HEK293 (cell line): ENCODE measurements around the gene SMPD3.

ENCODE experiments used
- CTCF ChIP-seq: fragments of 450-650 bp; formaldehyde crosslinking; IDR thresholded peaks from 2 replicates; pipeline ENCODE4 v1.5.1; 2016; ENCODE audit warnings: missing biosample characterization, missing genetic modification characterization
- GLI2 ChIP-seq: fragments of 450-650 bp; formaldehyde crosslinking; IDR thresholded peaks from 2 replicates; pipeline ENCODE4; 2017; ENCODE audit warnings: missing biosample characterization, missing genetic modification characterization, low read depth, borderline replicate concordance
- PBX3 ChIP-seq: sonication (generic); formaldehyde crosslinking; IDR thresholded peaks from 2 replicates; pipeline ENCODE4 v1.8.1; 2022; ENCODE audit warnings: mild to moderate bottlenecking, moderate library complexity, missing genetic modification reagents
- TSHZ1 ChIP-seq: fragments of 450-650 bp; formaldehyde crosslinking; IDR thresholded peaks from 2 replicates; pipeline ENCODE4 v1.5.1; 2016; ENCODE audit warnings: missing biosample characterization, missing genetic modification characterization, borderline replicate concordance
- ZBTB7A ChIP-seq: fragments of 450-650 bp; formaldehyde crosslinking; IDR thresholded peaks from 2 replicates; pipeline ENCODE4 v1.5.1; 2016; ENCODE audit warnings: low read depth, missing biosample characterization, missing genetic modification characterization
- ZEB2 ChIP-seq: fragments of 450-650 bp; formaldehyde crosslinking; IDR thresholded peaks from 2 replicates; pipeline ENCODE4 v1.5.1; 2016; ENCODE audit warnings: missing biosample characterization, missing genetic modification characterization
- ZNF610 ChIP-seq: fragments of 450-650 bp; formaldehyde crosslinking; IDR thresholded peaks from 2 replicates; pipeline ENCODE4 v1.5.1; 2016; ENCODE audit warnings: missing biosample characterization, missing genetic modification characterization, borderline replicate concordance
- ZNF629 ChIP-seq: fragments of 450-650 bp; formaldehyde crosslinking; IDR thresholded peaks from 2 replicates; pipeline ENCODE4 v1.5.1; 2017; ENCODE audit warnings: missing biosample characterization, missing genetic modification characterization
- ZNF791 ChIP-seq: fragments of 450-650 bp; formaldehyde crosslinking; IDR thresholded peaks from 2 replicates; pipeline ENCODE4 v1.5.1; 2016; ENCODE audit warnings: missing biosample characterization, missing genetic modification characterization
- TF ChIP-seq, protein P1 (sequence below): fragments of 450-650 bp; IDR thresholded peaks from 2 replicates; pipeline ENCODE4 v1.5.1; 2018; ENCODE audit warnings: missing biosample characterization, mild to moderate bottlenecking, missing genetic modification characterization

- TF ChIP-seq ZBTB7A (tag by site-specific recombination) (no peak), TSHZ1 (tag by site-specific recombination) (no peak), CTCF (tag by site-specific recombination) (no peak), GLI2 (tag by site-specific recombination) (no peak), ZNF791 (tag by site-specific recombination) (no peak), ZNF610 (no peak), PBX3 (CRISPR knock-in tag) (no peak), ZNF629 (tag by site-specific recombination) (no peak), ZEB2 (tag by site-specific recombination) (no peak)
- TF ChIP-seq, protein P1, sequence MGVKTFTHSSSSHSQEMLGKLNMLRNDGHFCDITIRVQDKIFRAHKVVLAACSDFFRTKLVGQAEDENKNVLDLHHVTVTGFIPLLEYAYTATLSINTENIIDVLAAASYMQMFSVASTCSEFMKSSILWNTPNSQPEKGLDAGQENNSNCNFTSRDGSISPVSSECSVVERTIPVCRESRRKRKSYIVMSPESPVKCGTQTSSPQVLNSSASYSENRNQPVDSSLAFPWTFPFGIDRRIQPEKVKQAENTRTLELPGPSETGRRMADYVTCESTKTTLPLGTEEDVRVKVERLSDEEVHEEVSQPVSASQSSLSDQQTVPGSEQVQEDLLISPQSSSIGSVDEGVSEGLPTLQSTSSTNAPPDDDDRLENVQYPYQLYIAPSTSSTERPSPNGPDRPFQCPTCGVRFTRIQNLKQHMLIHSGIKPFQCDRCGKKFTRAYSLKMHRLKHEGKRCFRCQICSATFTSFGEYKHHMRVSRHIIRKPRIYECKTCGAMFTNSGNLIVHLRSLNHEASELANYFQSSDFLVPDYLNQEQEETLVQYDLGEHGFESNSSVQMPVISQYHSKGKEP = no peak
Observed at GRCh38 chr16:68365167-68365817, 83.0 kb downstream of the SMPD3 start.
